Measurements from ENCODE around the gene HECW1.
A peak's percentile ranks its signal among the peaks of the same experiment; 100 is the strongest.

The HECW1 gene

GRCh38 chr7:43385856-43386255 is 273.4 kb downstream of the HECW1 start:
- no peak for DNase-seq

GRCh38 chr7:43387932-43388331 is 275.5 kb downstream of the HECW1 start:
- DNase-seq = no peak

GRCh38 chr7:43390576-43390975 is 278.1 kb downstream of the HECW1 start:
- no peak for DNase-seq

- DNase-seq = no peak
Observed at GRCh38 chr7:43391518-43391917, 279.1 kb downstream of the HECW1 start.

GRCh38 chr7:43392638-43393330 is 280.3 kb downstream of the HECW1 start:
- no peak for DNase-seq

- DNase-seq = no peak
Observed at GRCh38 chr7:43394441-43395130, 282.1 kb downstream of the HECW1 start.

- no peak for DNase-seq
Observed at GRCh38 chr7:43395351-43395750, 282.9 kb downstream of the HECW1 start.

GRCh38 chr7:43396187-43396740 is 283.8 kb downstream of the HECW1 start:
- no peak for DNase-seq

GRCh38 chr7:43398831-43399230 is 286.4 kb downstream of the HECW1 start:
- no peak for DNase-seq

- no peak for DNase-seq
Observed at GRCh38 chr7:43405948-43406347, 293.5 kb downstream of the HECW1 start.

- DNase-seq = no peak
Observed at GRCh38 chr7:43406961-43407360, 294.5 kb downstream of the HECW1 start.

GRCh38 chr7:43408981-43409380 is 296.5 kb downstream of the HECW1 start:
- no peak for DNase-seq

- DNase-seq = no peak
Observed at GRCh38 chr7:43417455-43417854, 305.0 kb downstream of the HECW1 start.

- DNase-seq = no peak
Observed at GRCh38 chr7:43430411-43430810, 318.0 kb downstream of the HECW1 start.

- no peak for DNase-seq
Observed at GRCh38 chr7:43431020-43431595, 318.7 kb downstream of the HECW1 start.

GRCh38 chr7:43433639-43434038 is 321.2 kb downstream of the HECW1 start:
- DNase-seq = no peak

GRCh38 chr7:43437001-43437400 is 324.6 kb downstream of the HECW1 start:
- DNase-seq = no peak

GRCh38 chr7:43438897-43439479 is 326.5 kb downstream of the HECW1 start:
- DNase-seq = no peak

GRCh38 chr7:43439631-43440401 is 327.4 kb downstream of the HECW1 start:
- DNase-seq = peak; percentile 49

- DNase-seq = no peak
Observed at GRCh38 chr7:43441231-43442130, 329.0 kb downstream of the HECW1 start.

- DNase-seq = no peak
Observed at GRCh38 chr7:43443381-43443780, 330.9 kb downstream of the HECW1 start.
